K562 (cell line): ENCODE results near the gene ACSM5. TPM values are rescaled to one million over a fixed set of nuclear protein-coding genes. Genes with fewer than 3 reads are reported as not detected.

Source experiments
- SMC3 ChIP-seq: conservative IDR thresholded peaks from 2 replicates; pipeline ENCODE4 v1.6.1; 2011; ENCODE audit warnings: low read depth, low read length, improper control_type of control experiment; ENCODE audit not compliant: insufficient read depth
- polyA plus RNA-seq, 8 experiments: library from polyadenylated mRNA; depleted of rRNA in 4 of 8; stranded (reverse) in 5 of 8; unstranded in 3 of 8; fragments of >200 nt; fragmentation: Nextera tagmentation in 2 of 8; fragmentation: Illumina TruSeq in 1 of 8; extraction: Ambion mirVana in 2 of 8; extraction: Trizol in 1 of 8; gene quantifications; 2 replicates each; pipeline versions ENCODE4 v1.2.1 to v1.2.3, GENCODE V29; 2011 to 2014; ENCODE audit warnings: inconsistent platforms in 1 of 8, missing spikeins in 1 of 8
- total RNA-seq, 7 experiments: library from RNA; depleted of rRNA in 6 of 7; stranded (reverse); fragments of >200 nt in 6 of 7; fragmentation: Illumina TruSeq in 2 of 7; extraction: Trizol in 2 of 7; gene quantifications; 2 replicates each; pipeline versions ENCODE4 v1.2.1 to v1.2.3, GENCODE V29; 2011 to 2021; ENCODE audit warnings: low replicate concordance in 1 of 7
- TF ChIP-seq, protein P1 (sequence below), 2 experiments: fragments of 450-650 bp; formaldehyde crosslinking in 1 of 2; IDR thresholded peaks; 2 replicates each; pipeline versions ENCODE4 v1.4.0 to v1.6.1; 2014 to 2020; ENCODE audit warnings: mild to moderate bottlenecking in 2 of 2, borderline replicate concordance in 1 of 2, low read depth in 1 of 2

ACSM5 gene
- total and polyA plus RNA-seq, 9 of the 15 experiments (the other 6 are each of a cell fraction or from before 2014, with no cell fraction given): not detected

DNA sequence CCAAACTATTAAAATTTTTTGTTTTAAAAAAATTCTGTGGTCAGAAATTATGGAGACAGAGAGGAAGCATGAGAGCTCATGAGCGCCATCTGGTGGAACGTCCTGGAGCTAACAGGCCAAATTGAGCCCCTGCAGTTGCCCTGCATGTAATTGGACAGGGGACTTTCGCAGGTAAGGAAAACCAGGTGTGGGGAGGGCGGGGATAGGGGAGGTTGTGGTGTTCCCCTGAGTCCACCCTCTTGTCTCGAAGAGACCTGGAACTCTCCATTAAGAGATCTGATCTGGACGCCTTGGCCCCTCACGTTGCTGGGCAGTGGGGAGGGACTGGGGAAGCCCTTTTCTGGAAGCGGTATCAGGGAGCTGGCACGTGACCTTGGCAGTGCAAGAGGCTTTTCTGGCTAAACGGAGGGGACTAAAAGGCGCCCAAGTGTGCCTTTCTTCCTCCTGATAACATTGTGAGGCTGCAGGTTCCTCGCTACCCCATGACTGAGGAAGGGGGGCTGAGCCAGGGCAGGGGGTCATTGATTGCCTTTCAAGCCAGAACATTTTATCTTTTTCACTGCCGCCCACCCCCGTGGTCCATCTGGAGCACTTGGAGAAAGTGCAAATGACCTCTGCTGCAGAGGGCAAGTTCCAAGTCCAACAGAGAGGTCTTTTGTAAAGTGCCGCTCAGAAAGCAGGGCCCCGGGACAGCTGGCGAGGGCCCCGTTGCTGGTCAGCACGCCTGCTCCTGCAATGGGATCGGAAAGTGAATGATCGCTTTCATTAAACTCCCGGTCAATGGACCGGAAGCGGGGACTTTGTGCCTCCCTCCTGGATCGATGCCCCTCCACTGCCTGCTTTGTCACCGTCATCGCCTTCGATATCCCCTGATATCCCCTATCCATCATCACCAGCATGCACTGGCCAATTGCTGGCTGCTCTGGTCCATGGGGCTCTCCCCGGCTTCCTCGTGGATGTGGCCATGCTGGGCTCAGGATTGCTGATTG, 23.2 kb upstream of the ACSM5 start (continued):
- TF ChIP-seq, protein P1, sequence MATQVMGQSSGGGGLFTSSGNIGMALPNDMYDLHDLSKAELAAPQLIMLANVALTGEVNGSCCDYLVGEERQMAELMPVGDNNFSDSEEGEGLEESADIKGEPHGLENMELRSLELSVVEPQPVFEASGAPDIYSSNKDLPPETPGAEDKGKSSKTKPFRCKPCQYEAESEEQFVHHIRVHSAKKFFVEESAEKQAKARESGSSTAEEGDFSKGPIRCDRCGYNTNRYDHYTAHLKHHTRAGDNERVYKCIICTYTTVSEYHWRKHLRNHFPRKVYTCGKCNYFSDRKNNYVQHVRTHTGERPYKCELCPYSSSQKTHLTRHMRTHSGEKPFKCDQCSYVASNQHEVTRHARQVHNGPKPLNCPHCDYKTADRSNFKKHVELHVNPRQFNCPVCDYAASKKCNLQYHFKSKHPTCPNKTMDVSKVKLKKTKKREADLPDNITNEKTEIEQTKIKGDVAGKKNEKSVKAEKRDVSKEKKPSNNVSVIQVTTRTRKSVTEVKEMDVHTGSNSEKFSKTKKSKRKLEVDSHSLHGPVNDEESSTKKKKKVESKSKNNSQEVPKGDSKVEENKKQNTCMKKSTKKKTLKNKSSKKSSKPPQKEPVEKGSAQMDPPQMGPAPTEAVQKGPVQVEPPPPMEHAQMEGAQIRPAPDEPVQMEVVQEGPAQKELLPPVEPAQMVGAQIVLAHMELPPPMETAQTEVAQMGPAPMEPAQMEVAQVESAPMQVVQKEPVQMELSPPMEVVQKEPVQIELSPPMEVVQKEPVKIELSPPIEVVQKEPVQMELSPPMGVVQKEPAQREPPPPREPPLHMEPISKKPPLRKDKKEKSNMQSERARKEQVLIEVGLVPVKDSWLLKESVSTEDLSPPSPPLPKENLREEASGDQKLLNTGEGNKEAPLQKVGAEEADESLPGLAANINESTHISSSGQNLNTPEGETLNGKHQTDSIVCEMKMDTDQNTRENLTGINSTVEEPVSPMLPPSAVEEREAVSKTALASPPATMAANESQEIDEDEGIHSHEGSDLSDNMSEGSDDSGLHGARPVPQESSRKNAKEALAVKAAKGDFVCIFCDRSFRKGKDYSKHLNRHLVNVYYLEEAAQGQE (IDR thresholded peaks at IDR 0.05; ENCODE audit: borderline replicate concordance): peak; percentile 29; the same call in 1 of the 2 replicates
- TF ChIP-seq, protein P1 (CRISPR knock-in tag; IDR thresholded peaks at IDR 0.05; ENCODE audit: low read depth): no peak
- TF ChIP-seq SMC3: peak; percentile 37; the same call in 1 of the 2 replicates
